Fibroblast of villous mesenchyme (primary cell): ENCODE measurements around the gene PTOV1. TPM values are rescaled to one million over a fixed set of nuclear protein-coding genes. Genes with fewer than 3 reads are reported as not detected.
A peak's percentile ranks its signal among the peaks of the same experiment; 100 is the strongest.

ENCODE experiments used
- DNase-seq: peaks from one replicate; pipeline ENCODE4 v3.0.0-alpha.2; 2010; ENCODE audit warnings: low read depth
- H3K4me3 ChIP-seq: 2 replicates; pipeline ENCODE4 v1.5.1; 2011; ENCODE audit warnings: low read depth, mild to moderate bottlenecking, low read length
- CTCF ChIP-seq: IDR thresholded peaks from 2 replicates; pipeline ENCODE4 v1.5.1; 2012; ENCODE audit warnings: low read depth, mild to moderate bottlenecking, low read length; ENCODE audit not compliant: insufficient read depth
- total RNA-seq: library from RNA; depleted of rRNA; stranded (reverse); fragments of >200 nt; gene quantifications from 2 replicates; pipeline ENCODE4 v1.2.3, GENCODE V29; 2012

Gene PTOV1
- total RNA-seq, 1 donor: 47.9 TPM

- DNase-seq: peak; percentile 100
- peak overlapping the region; percentile 95 for H3K4me3 ChIP-seq
- TF ChIP-seq CTCF: no peak
Observed at GRCh38 chr19:49876422-49877019, 25.6 kb downstream of the PTOV1 start.

DNA sequence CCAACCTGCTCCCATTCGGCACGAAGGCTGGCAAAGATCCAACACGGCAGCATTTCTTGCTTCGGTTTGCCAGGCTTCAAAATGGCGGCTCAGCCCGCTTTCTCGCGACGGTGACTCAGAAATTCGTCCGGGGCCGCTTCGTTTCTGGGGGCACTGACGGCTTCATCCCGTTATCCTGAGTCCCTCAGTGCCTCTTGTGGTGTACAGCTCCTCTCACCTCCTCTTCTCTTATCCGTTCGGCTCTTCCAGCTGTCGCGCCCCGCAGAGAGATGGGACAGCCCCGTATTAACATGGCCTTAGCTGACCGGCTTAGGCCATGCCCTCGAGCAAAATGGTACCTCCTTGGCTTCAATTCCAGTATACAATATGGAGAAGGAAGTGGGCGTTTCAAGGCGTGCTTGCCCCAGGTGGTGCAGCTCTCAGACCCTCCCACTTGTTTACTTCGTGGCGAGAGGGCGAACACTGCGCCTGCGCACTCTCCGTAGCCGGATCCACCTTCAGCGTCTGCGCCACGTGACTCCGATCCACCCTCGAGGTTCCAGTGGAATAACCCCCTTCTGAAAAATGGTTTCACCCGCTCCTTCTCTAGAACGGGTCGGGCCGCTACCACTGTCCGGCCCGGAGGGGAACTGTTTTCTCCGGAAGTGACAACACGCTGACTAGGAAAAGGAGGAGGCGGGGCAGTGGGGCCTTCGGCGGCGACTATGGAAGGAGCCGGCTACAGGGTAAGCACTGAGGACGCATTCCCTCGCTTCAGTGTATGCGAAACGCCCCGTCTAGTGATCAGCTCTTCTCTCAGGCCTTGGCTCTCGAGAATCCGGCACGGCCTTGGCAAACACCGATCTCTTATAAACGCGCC, 26.3 kb downstream of the PTOV1 start, which contains the start of the genes AKT1S1 and TBC1D17:
Gene AKT1S1, minus strand, starts transcription at position 336 of the 859 bp plus-strand sequence. CDS start 4,060 bp downstream, outside the sequence.
Gene TBC1D17, plus strand, starts transcription at position 683 of the 859 bp plus-strand sequence. Its CDS starts 22 bp downstream, at position 705.
- H3K4me3 ChIP-seq: peak within 1 kb of the TSS; percentile 95
- no peak for TF ChIP-seq CTCF
- DNase-seq: peak; percentile 100

- DNase-seq: peak; percentile 98
Observed at GRCh38 chr19:49877879-49878743, 27.2 kb downstream of the PTOV1 start.

DNA sequence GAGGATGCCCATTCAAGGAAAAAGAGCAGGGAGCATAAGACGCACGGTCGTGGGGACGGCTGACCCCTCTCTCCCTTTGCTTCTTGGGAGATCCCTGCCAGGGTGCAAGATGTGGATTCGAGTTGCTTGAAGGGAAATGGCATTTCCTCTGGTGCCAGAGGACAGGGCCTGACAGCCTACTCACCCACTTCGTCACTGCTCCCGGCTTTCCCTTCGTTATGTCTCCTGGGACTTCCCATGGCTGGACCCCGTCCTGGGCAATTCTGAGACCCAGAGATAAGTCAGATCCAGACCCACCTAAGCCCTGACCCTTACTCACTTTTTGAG, 27.7 kb downstream of the PTOV1 start:
- no peak for DNase-seq
- H3K4me3 ChIP-seq: peak overlapping the region; percentile 95
- no peak for TF ChIP-seq CTCF

More at GRCh38 chr19:49877879-49878743, 27.2 kb downstream of the PTOV1 start:
- H3K4me3 ChIP-seq: peak overlapping the region; percentile 95
- no peak for TF ChIP-seq CTCF

DNA sequence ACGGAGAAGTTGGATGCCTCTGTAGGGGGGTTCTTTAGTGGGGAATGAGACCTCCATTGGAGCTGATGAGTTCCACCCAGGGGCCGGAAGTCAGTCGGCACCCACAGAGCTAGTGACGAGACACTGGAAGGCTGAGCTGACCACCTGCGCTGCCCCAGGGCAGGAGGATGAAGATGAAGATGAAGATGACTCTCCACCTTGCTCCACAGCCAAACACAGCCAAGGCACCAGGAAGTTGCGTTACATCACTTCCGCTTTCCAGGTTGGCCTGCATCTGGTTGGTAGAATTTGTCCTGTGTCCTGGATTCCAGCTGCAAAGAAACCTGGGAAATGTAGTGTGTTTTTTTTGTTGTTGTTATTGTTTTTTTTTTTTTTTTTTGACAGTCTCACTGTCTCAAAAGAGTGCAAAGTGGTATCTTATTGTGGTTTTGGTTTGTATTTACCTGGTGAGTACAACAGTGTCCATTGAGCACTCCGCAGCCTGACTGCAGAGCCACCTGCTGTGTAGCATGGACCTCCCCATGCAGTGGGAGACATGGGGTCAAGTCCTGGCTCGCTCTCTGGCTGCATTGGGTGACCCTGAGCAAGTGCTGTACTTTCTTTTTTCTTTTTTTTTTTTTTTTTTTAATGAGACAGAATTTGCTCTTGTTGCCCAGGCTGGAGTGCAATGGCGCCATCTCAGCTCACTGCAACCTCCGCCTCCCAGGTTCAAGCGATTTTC, 28.4 kb downstream of the PTOV1 start:
- DNase-seq: no peak
- no peak for TF ChIP-seq CTCF
- H3K4me3 ChIP-seq: no peak overlapping the region

GRCh38 chr19:49880162-49880869, 29.4 kb downstream of the PTOV1 start:
- H3K4me3 ChIP-seq: no peak overlapping the region
- DNase-seq: no peak
- no peak for TF ChIP-seq CTCF
